Posterior vena cava (tissue), 2 donors: ENCODE data around the gene THEM5. TPM values are rescaled to one million over a fixed set of nuclear protein-coding genes. Genes with fewer than 3 reads are reported as not detected.

ENCODE experiments used
- DNase-seq: peaks from one replicate; pipeline ENCODE4 v3.0.0-alpha.2; 2020; ENCODE audit warnings: low spot score
- intact Hi-C, 2 donors: fragments of 100-400 bp; cut with DNase I; formaldehyde crosslinking; loops; one replicate each; pipeline versions ENCODE4 v1.14.1 to v1.14.2; 2022 to 2023
- total RNA-seq, 2 donors: library from RNA; stranded (reverse); fragmentation: NEBNext Ultra II Directional; extraction: Animal tissue kit (Norgen Biotek cat#: 25700); gene quantifications; one replicate each; pipeline ENCODE4 v1.2.1, GENCODE V29; 2021
- donor health status: DM: yes; HTN: yes; CAD: no.
- donor health status: DM: yes; HTN: yes; CAD: no.

THEM5 gene
- total RNA-seq, 2 donors from 2014 or later = not detected

DNA sequence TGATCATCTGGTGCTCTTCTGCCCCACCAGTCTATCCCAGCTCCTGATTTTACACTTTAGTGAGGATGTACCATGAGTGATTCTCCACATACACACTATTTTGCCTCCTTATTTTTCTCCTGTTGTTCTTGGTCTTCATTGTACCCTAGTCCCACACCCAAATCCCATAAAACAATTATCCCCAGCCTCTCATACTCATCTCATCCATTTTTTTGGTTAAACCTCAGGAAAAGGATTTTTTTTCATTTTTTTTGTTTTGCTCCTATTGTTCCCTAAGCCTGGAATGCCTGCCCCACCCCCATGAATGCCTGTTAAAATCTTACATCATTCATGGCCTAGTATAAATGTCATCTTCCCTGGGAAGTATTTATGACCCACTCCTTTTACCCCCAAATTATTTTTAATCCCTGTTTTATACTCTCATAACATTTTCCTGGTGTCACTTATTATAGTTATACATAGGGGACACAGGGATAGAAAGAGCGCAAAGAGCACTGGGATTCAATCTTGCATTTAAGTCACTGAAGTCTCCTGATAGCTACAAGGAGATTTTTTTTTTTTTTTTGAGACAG lies 43.4 kb downstream of the THEM5 start:
- no peak for DNase-seq

DNA sequence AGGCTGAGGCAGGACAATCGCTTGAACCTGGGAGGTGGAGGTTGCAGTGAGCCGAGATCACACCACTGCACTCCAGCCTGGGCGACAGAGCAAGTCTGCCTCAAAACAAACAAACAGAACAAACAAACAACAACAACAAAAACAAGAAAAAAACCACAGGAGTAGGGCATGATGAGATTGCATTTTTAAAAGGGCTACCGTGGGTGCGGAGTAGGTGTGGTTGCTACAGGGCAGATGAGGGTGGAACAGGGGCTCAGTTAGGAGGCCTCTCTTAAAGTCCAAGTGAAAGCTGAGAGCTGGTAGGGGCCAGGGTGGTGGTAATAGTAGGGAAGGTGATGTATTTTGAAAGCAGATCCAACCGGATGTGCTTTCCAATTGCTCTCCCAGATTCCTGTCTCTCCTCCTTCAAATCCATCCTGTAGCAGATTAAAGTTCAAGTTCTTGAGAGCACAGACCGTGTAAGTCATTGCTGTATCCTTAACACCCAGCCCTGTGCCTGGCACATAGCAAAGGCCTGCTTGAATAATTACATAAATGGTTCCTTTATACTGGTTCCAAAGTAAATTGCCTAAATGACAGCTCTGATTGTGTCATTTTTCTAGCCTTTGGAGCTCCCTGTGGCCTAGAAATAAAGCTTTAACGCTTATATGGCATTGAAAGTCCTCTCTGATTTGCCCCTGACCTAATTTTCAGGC lies 44.1 kb downstream of the THEM5 start:
- intact Hi-C loops = no loop called here
- peak; percentile 20 for DNase-seq

More for the DNA sequence above, 43.4 kb downstream of the THEM5 start:
- intact Hi-C loops = no loop called here

DNA sequence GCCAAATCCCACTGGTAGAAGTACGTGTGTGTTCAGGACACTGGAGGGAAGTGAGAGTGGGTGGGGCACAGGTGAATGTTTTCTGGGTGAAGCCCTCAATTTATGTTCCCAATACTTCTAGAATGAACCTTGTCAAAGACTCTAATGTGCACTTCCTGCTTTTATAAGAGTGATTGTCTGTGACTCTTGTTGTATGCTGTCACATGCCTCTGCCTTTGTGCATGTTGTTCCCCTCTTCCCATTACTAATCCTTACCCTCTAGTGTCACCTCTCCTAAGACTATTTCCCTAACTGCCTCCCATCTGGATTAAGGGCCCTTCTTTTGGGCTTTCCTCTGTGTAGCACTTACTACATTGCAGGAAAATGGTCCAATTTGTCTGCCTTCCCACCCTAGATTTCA lies 45.7 kb downstream of the THEM5 start:
- no peak for DNase-seq
- intact Hi-C loops = no loop called here

DNA sequence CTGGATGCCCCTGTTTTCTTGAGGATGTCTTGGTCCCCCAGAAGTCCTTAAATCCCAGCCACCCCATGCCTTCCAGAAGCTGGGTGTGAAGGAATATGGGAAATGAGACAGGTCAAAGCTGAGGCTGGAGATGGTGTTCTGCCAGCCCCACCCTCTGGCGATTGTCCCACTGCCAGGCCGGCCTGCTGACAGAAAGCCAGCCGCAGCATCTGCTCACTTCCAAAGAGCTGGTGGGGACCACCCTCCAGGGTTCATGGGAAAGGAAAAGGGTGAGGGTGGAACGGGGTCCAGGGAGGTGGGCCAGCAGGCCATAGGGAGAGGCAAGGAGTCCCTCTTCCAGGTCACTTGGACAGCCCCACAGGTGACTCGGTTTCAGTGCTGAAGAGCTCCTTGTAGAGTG lies 46.4 kb downstream of the THEM5 start:
- DNase-seq = peak; percentile 64
- intact Hi-C loops = no loop called here

DNA sequence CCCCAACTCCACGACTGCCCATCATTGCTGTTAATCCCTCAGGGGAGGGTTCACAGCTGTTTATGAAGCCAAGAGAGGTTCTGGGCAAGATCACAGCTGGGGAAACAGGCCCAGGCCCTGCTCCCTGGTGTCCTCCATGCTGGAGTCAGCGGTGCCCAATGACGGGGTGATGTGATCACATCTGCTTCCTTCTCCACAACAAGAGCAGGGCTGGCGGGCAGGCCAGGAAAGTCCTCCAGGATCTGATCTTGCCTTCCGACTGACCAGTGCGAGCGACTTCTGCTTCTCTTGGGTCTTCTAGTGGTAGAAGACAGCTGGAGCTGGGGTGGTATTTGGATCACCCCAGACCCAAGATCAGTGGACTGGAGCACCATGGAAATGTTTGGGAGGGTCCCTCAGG lies 47.3 kb downstream of the THEM5 start:
- intact Hi-C loops = no loop called here
- peak; percentile 74 for DNase-seq

DNA sequence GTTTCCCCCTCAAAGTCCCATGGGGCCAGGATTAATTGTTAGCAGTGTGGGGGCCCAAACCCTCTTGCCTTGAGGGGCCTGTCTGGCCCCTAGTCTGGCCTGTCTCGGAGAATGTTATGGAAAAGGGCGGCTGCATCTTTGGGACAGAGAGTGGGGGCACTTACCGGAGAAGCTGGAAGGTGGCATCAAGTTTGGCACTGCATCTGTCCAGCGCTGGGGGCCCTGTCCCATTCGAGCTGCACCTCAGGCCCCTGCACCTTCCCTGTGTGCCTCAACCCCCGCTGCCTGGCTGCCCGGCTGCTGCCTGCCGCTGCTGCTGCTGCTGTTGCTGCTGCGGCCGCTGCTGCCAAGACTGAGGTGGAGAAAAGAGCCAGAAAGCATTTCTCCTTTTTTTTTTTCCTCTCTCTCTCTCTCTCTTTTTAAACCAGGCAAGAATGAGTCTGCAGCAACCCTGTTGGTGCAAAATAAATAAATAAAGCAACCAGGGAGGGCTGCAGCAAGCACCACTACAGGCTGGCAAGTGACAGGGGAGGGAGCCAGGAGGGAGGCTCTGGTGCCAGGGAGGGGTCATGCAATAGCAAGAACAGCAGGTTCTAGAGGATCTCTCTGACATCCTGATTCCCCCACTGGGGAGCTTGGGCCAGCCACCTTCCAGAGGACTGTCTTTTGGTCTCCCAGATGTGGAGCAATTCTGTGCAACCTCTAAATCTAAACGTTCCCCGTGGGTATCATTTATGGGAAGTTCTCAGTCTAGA lies 48.3 kb downstream of the THEM5 start, which contains the start of gene LINGO4:
TSS of gene LINGO4 (minus strand) at position 354 of the 755 bp plus-strand sequence. CDS start 2,715 bp downstream, outside the sequence.
- DNase-seq = peak; percentile 51
- intact Hi-C loops = no loop called here

DNA sequence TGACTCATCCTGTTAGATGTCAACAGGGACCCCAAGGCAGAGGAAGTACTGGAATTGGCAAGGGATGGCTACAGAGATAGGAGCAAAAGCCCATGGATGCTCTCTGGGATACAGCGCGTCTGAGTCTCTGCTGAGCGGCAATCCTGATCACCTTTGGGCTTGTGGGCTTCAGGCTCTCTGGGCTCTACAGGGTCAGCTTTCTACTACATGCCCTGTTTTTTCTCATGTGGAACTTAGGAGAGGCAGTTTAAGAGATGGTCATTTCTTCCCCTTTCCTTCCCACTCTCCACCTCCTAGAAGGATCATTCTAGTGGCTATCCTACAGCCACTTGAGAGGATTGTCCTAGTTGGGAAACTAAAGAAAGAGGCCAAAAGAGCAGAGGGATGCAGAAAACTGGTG lies 49.6 kb downstream of the THEM5 start:
- intact Hi-C loops = no loop called here

DNA sequence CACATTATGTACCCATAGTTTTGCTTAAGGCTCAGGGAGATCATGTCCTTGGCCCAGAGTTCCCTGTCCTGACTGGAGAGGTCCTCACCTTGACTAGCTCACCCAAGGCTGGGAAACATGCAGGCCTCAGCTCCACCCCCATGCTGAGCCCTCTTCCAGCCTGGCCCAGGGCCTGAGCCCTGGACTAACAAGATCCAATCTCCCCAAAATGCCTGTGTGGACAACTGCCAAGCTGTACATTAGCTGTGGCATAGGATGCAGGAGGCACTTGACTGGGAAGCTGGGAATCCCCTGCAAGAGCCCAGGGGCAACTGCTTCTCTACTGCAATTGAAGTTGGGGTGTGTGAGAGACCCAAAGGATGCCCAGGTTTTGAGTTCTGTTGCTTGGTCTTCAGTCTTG lies 50.3 kb downstream of the THEM5 start:
- peak; percentile 22 for DNase-seq
- intact Hi-C loops = no loop called here

More for the DNA sequence above, 49.6 kb downstream of the THEM5 start:
- DNase-seq = no peak

DNA sequence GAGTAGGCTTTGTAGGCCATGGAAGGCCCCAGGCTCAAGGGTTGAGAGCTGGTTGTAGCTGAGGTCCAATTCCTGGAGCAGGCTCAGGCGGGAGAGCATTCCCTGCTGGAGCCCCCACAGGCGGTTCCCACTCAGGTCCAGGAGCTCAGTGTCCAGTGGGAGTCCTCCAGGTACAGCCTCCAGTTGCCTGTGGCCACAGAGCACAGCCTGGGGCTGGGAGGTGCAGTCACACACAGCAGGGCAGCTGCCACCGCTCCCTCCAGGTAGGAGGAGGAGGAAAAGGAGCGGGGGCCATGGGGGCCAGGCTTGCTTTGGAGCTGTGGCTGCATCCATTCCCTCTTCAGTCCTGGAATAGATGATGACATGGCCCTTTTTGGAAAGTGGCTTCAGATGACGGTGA lies 51.1 kb downstream of the THEM5 start:
- intact Hi-C loops = no loop called here
- DNase-seq = peak; percentile 70

DNA sequence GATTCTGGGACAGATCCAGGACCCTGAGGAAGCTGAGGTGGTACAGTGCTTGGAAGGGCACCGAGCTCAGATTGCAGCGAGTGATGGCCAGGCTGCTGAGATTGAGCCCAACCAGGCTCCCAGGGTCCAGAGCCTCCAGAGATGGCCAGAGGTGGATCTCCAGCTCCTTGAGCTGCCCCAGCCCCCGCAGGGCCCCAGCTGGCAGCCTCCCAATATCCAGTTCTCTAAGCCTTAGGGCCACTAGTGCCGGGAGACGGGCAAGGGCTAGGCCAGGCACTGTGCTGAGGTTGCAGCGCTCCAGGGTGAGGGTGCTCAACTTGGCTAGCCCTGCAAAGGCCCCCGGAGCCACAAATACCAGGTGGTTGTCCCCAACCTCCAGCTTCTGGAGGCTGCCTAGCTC lies 51.7 kb downstream of the THEM5 start:
- DNase-seq = peak; percentile 66
- intact Hi-C loops = no loop called here

DNA sequence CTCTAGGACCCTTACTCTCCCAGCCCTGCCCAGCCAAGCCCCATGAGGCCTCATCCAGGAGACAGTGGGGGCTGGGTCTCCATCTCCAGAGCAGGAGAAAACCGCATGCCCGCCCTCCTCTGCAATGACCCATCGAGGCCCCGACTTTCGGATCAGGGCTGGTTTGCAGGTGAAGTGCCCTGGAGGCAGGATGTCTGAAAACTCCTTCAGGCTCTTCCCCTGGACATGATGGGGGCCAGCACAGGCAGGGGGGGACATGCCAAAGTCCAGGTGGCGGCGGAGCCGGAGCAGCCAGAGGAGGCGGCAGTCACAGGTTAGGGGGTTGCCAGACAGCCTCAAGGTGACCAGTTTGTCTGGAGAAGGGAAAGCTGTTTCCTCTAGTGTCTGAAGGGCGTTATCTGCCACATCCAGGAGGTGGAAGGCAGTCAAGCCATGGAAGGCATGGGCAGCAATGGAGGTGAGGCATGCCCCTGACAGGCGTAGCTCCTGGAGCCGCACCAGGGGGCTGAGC lies 52.1 kb downstream of the THEM5 start:
- intact Hi-C loops = no loop called here
- DNase-seq = peak; percentile 77

DNA sequence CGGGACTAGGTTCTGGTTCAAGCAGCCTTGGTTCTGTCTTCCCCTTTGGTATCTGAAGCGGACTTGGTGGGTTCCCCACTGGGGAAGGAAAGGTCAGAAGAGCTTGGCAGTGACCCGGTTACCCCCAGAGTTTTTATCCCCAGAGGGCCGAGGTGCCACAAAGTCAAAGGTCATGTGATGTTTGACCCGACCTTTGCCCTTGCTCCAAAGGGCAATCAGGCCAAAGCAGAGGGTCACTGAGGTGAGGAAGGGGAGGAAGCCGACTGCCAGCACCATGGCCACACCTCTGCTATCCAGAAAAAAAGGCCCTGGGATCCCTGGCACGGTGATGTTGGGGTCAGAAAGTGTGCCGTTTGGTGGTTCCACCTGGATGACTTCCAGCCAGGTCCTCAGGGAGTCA lies 52.7 kb downstream of the THEM5 start:
- DNase-seq = no peak
- intact Hi-C loops = no loop called here

DNA sequence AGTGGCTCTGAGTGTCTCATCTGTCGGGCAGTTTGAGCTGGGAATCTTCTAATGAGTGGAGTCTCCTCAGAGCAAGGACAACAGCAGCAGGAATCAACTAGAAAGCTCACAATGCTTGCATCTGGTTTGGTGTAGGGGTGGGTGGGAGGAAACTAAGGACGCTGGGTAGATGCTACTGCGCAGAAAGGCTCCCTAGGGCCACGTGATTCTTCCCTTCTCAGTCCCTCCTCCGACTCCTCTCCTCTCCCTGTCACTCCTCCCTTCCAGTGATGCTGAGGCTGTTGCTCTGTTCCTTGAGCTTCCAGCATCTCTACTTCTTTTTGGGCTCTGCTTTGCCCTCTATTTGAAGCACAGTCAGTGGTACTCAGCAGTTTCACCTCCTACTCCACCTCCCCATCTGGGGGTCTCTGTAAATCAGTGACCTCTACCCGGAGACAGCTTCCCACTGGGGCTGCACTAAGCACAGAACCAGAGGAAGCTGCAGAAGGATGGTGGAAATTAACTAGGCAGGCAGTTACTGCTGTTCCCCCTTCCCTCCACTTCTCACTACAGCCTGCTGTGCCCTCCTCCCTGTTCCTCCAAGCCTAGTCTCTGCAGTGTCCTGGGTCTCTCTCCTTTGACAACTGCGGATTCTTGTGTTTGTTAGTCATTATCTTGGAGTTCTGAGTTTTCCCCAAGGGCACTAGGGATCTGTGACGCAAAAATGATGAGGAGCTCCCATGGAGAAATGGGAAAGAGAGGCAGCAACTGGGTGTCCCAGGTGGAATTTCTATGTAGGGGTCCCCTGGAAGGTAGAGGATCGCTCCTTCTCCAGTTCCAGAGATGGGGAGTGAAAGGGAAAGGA lies 54.1 kb downstream of the THEM5 start:
- DNase-seq = no peak
- intact Hi-C loops = no loop called here

DNA sequence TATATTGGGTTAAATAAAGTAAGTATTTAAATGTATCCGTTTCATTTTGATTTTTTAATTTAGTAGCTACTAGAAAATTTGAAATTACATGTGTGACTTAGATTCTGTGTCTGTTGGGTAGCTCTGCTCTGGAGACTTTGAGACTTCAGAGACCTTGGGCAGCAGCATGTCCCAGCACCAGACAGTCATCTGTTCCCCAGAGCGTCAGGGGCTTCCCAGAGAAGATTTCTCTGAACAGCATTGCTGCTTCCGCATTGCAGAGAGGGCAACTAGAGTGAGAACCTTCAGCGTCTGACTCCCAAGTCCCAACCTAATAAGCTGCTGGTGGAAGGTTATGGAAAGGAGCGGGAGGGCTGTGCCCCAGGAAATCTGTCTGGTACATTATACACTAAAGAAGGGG lies 54.9 kb downstream of the THEM5 start:
- DNase-seq = no peak
- intact Hi-C loops = no loop called here

Other genes with a start within 250 kb of the THEM5 start
- 10 to 100 TPM; 40.1 to 41.9 TPM for gene SNX27, start 241.7 kb downstream of the THEM5 start, total RNA-seq
- gene CELF3, start 136.9 kb downstream of the THEM5 start, total RNA-seq = under 1 TPM in 1 of 2 donors, not detected in 1; 0.10 TPM
- gene RIIAD1, start 132.2 kb downstream of the THEM5 start, total RNA-seq = 1 to 10 TPM in 1 of 2 donors, not detected in 1; 4.0 TPM
- 10 to 100 TPM; 46.3 to 49.1 TPM for gene MRPL9, start 90.2 kb downstream of the THEM5 start, total RNA-seq
- gene TDRKH, start 63.2 kb downstream of the THEM5 start, total RNA-seq = 1 to 10 TPM; 4.7 to 5.1 TPM
- not detected for gene LINGO4, start 48.3 kb downstream of the THEM5 start, total RNA-seq
- gene RORC, start 21.9 kb downstream of the THEM5 start, total RNA-seq = not detected
- gene C2CD4D, start 13.9 kb downstream of the THEM5 start, total RNA-seq = not detected
- gene THEM4, start 55.8 kb upstream of the THEM5 start, total RNA-seq = 1 to 10 TPM; 9.4 to 9.8 TPM
- gene S100A10, start 140.1 kb upstream of the THEM5 start, total RNA-seq = 100 to 1,000 TPM; 244 to 281 TPM
- 100 to 1,000 TPM; 406 to 484 TPM for gene S100A11, start 183.3 kb upstream of the THEM5 start, total RNA-seq
- not detected for gene TCHHL1, start 235.4 kb upstream of the THEM5 start, total RNA-seq